ENCODE measurements around the gene HIPK3. TPM values are rescaled to one million over a fixed set of nuclear protein-coding genes. Genes with fewer than 3 reads are reported as not detected.

The HIPK3 gene
- polyA plus RNA-seq, 4 donors = 39.8 to 58.3 (median 48.7) TPM

DNA sequence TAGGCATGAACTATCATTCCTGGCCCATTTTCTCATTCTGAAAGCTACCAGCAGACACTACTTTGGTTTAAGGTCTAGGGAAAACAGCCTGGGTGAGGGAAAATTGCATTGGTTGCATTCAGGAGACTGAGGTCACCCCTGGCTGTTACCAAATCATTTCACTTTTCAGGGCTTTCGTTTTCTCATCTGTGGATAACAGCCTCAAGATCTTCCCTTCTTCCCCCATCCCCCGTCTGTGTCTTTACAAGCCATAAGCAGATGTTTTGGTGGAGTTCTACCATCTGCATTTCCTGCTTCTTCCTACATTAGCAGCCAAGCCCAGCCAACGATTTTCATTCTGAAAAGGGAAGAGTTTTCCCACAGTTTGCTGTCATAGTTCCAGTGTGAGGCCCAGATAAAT is 130.4 kb downstream of the HIPK3 start:
- no peak for DNase-seq (ENCODE audit: low read depth in 4 of 4, low spot score in 3 of 4)

DNA sequence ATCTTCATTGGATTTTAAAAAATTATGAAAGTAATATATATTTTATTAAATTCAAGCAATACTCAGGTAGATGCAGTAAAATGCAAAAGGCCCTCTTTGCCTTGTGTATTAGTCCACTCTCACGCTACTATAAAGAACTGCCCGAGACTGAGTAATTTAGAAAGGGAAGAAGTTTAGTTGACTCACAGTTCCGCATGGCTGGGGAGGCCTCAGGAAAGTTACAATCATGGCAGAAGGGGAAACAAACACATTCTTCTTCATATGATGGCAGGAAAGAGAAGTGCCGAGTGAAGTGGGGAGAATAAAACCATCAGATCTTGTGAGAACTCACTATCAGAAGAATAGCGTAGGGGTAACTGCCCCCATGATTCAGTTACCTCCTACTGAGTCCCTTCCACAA is 130.8 kb downstream of the HIPK3 start:
- no peak for DNase-seq (ENCODE audit: low read depth in 4 of 4, low spot score in 3 of 4)

DNA sequence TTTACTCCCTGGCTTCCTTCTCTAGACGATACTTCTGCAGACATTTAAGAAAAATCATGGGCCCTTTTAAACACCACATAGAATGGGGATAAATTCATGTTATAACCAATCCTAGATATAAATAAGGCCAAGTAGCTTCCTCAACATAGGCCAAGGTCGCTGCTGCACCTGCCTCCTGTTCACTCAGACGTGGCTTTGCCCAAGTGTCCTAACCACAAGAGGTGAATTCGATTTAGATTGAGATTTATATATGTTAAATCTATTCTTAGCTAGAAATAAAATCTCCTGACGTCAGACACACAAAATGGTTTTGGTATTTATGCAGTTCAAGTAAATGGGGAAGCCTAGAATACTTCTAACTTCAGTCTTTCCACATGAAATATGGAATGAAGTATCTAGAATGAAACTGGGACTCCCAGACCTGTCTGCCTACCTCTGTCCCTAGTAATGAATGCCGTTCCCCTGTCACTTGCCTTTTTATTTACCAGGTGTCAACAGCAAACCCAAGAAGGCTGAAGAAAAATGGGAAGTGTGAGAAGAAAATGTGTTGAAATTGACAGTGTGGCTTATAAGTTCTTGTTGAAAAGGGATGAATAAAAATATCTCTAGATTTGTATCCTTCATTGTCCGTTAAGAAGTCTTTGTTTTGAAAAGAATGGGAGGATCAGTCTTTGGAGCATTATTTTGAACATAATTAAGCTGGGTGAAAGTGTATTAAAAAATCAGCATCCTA is 131.8 kb downstream of the HIPK3 start:
- no peak for DNase-seq (ENCODE audit: low read depth in 4 of 4, low spot score in 3 of 4)

DNA sequence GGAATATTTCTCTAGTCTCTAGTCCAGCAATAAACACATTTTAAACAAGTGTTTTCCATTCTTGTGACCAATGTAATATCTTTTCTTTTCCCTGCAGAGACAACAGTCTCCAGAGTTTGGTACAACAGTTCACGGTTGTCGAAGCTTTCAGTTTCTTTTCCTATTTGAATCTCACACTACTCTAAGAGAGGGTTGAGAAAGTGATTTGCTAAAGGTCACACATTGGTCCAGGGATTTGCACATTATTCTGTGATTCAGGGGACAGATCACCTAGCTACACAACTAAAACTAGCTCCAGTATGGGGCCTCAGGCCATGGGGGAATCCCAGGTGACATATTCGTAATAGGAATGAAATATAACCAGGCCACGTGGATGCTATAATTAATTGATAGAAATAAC is 132.5 kb downstream of the HIPK3 start:
- no peak for DNase-seq (ENCODE audit: low read depth in 4 of 4, low spot score in 3 of 4)

DNA sequence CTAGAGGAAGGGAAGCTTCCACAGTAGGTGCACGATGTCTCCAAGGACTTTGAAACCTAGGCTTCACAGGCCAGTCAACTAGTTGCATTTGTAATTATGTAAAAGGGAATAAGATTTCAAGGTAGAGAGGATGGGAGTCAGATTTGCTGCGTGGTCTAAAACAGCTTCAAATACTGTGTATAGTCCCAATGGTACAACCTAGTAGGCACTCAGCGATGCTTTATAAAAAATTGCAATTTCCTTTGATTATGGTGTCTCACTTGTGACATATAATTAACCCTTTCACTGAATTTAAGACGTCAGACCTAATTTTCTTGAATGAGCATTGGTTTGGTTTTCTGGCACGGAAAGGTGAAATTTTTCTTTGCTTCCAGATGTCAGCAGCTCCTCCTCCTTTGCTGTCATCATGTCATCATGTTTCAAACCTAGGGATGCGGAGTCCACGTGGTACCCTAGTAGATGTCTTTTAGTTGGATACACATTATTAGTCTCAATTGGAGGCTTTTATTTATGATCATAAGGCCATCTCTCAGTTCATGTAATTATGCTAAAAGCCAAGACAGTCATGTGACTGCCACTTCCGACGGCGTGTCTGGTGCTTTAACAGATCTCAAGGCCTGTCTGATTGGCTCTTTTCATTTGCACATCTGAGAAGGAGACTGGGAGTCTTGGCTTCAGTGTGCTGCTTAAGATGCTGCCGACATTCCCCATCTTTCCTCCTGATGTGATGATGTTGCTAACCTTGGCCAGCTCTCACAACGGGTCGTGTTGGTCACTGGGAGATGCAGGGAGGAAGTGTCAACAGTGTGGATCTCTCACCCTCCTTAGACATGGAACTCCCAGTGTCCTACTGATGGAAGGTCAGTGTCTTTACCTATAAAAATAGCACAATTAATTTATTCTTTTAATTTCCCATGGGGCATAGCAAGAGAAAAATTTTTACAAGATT is 134.0 kb downstream of the HIPK3 start:
- no peak for DNase-seq (ENCODE audit: low read depth in 4 of 4, low spot score in 3 of 4)

DNA sequence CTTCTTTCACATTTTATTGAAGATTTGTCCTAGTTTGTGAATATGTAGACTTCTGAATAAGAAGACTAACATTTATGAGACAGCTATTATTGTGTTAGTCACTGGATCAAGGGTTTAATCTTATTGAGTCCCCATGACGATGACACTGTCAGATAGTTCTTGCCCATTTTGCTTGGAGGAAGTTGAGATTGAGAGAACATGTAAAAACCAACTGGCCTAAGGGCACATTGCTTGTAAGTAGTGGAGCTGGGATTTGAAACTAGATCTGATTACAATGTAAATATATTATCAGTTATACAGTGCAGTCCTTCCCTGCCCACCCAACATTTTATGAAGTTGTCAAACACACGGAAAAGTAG is 134.7 kb downstream of the HIPK3 start:
- DNase-seq (ENCODE audit: low read depth in 4 of 4, low spot score in 3 of 4) = no peak

DNA sequence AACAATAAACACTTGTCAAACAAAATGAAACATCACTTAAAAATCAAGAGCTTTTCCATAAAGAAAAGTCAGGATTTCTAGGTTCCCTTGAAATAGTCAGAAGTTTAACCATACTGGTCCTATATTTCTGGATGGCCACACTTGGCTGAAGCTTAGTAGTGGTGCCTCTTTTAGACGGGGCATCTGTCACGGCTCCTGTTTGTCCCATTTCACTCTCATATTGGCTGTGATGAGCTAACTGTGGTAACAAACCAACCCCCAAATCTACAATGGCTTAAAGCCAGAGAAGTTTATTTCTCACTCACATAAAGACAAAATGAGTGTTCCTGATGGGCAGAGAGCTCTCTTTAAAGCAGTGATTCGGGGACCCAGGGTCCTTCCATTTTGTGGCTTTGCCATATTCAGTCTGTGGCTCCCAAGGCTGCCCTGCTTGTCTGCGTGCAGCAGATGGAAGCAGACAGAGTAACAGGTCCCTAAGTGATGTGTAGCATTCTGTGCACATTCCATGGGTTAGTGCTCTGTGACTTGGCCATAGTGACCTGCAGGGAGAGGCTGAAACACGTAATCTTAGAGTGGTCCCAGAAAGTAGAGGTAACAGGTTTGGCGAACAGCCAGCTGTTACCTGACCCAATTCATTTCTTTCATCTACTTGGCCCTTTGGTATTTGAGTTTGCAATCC is 137.4 kb downstream of the HIPK3 start:
- no peak for DNase-seq (ENCODE audit: low read depth in 4 of 4, low spot score in 3 of 4)

DNA sequence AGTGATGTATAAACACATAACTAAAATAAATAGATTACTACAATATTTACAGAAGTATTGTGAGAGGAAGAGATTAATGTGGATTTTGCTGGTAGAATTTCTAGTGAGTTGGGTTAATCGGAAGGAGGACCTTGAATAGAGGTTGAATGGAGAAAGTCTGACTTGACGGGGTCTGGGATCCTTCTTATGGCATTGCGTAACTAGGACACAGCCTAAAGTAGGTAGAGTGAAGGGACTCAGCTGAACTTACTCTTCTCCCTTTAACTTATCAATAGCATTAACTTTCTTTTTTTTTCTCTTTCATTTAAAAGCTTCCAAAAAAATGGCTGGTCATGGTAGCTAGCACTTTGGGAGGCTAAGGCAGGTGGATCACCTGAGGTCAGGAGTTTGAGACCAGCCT is 139.2 kb downstream of the HIPK3 start:
- DNase-seq (ENCODE audit: low read depth in 4 of 4, low spot score in 3 of 4) = no peak

DNA sequence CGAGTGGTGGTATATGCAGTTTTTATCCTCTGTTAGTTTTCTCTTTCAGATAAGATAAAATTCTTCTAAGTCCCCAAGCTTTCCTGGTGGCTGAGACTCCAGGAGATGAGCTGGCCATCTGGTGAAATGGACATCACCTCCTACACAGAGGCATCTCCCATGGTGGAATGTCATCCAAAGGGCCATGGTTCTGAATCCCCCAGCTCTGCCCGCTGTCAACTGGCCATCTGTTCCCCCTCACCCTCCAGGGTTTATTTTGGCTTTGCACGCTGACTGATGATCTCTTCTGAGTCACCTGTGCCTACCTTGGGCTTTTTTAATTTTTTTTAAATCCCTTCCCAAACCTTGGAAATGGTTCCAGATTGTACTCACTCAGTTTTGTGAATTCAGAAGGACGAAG is 142.2 kb downstream of the HIPK3 start:
- DNase-seq (ENCODE audit: low read depth in 4 of 4, low spot score in 3 of 4) = no peak

DNA sequence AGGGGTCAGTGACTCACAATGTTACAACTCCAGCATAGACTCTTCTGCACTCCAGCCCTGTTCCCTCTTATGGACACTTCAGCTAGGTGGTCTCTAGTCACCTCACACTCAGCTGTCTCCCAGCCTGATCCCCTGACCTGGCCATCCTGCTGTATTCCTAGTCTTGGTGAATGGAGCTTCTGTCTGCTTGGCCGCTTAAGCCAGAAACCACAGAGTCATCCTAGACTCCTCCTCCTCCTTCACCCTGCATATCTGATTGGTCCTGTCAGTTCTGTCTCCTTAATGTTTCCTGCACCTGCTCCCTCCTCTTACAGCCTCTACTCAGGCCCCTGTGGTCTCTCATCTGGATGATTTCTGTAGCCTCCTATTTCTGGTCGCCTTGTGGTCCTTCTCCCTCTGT is 144.9 kb downstream of the HIPK3 start:
- DNase-seq (ENCODE audit: low read depth in 4 of 4, low spot score in 3 of 4) = no peak

DNA sequence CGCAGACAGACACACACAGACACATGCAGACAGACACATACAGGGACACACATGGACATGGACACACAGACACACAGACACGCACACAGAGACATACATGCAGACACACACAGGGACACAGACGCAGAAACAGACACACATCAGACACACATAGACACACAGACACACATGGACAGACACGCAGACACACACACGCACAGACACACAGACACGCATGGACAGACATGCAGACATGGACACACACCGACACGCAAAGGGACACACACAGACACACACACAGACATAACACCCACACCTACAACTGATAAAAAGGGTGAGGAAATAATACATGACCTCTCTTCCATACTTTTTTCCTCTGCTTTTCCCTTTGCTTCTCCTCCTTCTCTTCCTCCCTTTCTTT is 146.2 kb downstream of the HIPK3 start:
- DNase-seq (ENCODE audit: low read depth in 4 of 4, low spot score in 3 of 4) = no peak

DNA sequence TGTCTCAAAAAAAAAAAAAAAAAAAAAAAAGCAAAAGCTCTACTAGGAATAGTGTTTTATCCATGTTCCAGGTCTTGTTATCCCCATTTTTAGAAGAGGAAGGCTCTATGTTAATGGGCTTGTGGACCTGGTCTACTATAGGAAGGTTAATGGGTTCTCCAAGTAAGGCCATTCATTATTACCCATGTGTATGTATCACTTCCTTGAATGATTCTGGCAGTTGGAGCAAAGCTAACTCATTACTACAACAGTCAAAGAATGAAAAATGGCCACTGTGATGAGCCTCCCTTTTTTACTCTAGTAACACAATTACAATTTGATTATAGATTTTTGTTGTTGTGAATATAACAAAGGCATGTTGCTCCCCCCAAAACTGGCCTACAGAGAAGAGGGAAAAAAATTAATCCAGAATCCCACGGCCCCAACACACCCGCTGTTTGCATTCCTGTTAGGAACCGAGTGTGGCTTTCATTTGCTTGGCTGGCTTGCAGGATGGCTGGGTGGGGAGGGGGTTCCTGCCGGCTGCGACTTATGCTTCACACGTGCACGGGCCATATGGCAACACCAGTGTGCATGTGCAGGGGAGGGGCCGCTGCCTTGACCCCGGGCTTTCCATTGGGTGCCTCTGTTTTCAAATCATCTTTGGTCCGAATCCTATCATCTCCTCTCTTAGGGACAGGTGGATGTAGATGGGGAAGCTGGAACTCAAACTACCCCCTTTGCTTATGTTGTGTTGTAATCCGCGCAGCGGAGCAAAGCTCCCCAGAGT is 148.8 kb downstream of the HIPK3 start:
- DNase-seq (ENCODE audit: low read depth in 4 of 4, low spot score in 3 of 4) = no peak

Other genes starting within 250 kb of the HIPK3 start
- 1 to 10 TPM; 4.6 to 9.1 (median 6.5) TPM for gene DEPDC7, start 241.5 kb upstream of the HIPK3 start, polyA plus RNA-seq (ENCODE audit: insufficient read length in 4 of 4)
- gene TCP11L1, start 217.8 kb upstream of the HIPK3 start, polyA plus RNA-seq (ENCODE audit: insufficient read length in 4 of 4) = 10 to 100 TPM; 10.7 to 12.6 (median 11.3) TPM
- gene CSTF3, start 95.9 kb upstream of the HIPK3 start, polyA plus RNA-seq (ENCODE audit: insufficient read length in 4 of 4) = 10 to 100 TPM; 43.3 to 73.7 (median 60.1) TPM
- gene KIAA1549L, start 118.7 kb downstream of the HIPK3 start, polyA plus RNA-seq (ENCODE audit: insufficient read length in 4 of 4) = 1 to 10 TPM; 1.4 to 2.2 (median 1.9) TPM